ENCODE measurements around the gene EPHB2.

EPHB2 gene

DNA sequence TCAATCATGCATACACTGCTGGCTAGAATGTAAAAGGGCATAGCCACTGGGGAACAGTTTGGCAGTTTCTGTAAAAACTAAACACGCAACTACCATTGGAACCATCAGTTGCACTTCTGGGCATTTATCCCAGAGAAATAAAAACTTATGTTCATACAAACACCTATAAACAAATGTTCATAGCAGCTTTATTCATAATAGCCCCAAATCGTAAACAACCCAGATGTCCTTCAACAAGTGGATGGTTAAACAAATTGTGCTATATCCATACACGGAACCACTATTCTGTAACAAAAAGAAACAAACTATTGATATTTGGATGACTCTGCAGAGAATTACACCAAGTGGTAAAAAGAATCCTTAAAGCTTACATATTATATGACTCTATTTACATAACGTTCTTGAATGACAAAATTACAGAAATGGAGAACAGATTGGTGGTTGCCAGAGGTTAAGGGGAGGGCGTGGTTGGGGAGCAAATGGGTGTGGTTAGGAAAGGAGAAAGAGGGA lies 239.2 kb downstream of the EPHB2 start:
- DNase-seq (ENCODE audit: low read depth in 2 of 2), result no peak

DNA sequence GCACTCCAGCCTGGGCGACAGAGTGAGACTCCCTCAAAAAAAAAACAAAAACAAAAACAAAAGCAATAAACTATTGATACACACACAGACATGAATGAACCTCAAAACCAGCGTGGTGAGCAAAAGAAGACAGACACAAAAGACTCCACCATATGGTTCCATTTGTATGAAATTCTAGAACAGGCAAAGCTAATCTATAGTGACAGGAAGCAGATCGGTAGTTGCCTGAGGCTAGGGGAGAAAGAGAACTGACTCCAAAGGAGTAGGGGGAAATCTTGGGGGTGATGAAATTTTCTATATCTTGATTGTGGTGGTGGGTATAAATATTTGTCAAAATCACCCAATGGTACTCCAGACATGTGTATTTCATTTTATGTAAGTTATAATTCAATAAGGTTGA lies 241.2 kb downstream of the EPHB2 start:
- DNase-seq (ENCODE audit: low read depth in 2 of 2), result no peak

DNA sequence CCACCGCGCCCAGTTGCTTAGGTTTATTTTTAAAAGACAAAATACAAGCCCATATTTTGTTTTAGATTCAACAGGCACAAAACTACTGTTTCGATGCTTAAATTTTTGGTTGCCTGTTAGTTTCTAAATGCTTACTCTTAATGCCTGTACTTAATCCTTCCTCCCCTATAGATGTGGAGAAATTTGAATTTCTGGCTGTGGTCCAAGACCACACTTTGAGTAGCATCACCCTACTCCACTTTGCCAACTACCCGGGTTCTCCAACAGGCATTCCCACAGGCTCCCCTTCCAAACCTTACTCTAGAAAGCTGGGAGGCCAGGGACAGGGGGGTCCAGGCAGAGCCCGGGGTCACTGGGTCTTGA lies 242.0 kb downstream of the EPHB2 start:
- DNase-seq (ENCODE audit: low read depth in 2 of 2), result no peak

DNA sequence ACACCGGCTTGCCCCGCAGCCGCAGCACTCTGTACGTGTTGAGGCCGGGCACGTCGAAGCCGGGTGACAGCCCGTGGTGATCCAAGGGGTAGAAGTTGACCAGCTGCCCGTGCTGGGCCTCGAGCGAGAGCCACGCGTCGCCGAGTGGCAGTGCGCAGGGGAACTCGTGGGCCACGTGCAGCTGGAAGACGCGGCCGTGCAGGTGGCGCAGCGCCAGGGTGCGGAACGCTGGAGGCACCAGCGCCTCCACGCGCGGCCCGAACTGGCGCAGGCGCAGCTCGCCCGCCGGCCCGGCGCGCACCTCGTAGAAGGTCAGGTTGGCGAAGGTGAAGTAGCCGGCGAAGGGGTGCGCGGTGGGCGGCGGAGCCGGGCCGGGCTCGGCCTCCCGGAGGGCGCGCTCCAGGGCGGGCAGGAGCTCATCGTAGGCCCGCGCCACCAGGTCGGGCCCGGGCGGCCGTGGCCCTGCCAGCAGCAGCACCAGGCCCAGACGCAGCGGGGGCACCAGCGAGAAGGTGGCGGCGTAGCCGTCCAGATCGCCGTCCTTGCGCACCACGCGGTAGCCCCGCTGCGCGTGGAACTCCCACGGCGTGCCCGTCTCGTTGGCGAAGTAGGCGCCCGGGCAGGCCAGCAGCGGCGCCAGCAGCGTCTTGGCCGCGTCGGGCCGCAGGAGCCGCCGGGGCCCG lies 242.6 kb downstream of the EPHB2 start:
- no peak for DNase-seq (ENCODE audit: low read depth in 2 of 2)

DNA sequence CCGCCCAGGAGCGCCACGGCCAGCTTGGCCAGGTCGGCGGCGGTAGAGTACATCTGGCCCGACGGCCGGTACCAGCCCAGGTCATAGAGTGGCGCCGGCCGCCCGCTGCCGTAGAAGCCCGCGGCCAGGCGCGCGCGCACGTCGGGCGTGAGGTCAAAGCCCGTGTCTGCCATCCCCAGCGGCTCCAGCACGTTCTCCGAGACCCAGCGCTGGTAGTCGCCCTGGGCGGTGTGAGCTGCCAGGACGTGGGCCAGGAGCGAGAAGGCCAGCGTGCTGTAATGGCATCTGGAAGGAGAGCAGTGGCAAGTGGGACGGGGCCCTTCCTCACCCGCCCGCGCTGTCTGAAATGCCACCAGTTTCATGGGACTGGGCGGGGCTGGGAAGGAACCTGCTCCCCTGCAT lies 243.1 kb downstream of the EPHB2 start:
- DNase-seq (ENCODE audit: low read depth in 2 of 2), result no peak

DNA sequence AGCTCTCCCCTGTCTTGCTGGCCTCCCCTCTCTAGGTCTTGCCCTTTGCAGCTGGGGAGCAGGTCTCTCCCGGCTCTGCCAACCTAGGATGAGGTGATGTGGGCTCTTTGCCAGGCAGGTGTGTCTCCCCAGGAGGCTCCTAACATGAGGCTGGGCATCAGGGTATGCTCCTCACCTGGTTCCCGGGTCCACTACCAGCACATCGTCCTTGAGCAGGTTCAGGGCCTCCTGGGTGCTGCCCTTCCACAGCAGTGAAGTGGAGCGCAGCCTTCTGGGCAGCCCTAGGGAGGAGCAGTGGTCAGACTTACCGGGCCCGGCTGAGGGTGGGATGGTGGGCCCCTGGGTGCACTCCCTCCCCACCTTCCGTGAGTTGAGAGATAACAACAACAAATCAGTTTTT lies 244.5 kb downstream of the EPHB2 start:
- no peak for DNase-seq (ENCODE audit: low read depth in 2 of 2)

DNA sequence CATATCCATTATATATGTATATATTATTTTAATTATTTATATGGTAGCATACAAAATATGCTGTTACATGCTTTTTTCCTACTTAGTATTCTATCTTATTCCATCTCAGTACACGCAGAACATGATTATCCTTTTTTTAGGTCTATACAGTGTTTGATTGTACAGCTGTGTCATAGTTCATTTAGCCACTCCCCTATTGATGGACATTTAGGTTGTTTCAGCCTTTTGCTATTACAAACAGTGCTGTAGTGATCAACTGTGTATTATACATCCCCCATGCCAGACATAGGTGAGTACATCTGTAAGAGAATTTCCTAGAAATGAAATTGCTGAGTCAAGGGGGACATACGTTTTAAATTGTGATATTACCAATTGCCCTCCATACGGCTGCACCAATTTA lies 246.4 kb downstream of the EPHB2 start:
- DNase-seq (ENCODE audit: low read depth in 2 of 2), result no peak

DNA sequence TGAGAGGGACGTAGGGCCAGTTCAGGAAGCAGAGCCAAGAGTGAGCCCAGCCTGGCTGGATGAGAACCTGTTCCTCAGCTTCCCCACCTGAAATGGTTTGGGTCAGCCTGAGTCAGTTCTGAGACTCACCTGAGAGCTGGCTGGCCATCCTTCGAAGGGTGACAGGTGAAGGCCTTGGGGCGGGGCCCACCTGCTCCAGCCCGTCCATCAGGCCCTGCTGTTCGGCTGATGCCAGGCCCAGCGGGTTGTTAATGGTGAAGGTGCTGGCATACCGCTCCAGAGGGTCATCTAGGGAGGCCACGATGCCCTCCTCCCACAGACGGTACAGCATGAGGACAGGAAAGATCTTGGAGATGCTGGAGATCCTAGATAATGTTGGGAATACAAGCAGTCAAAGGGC lies 247.9 kb downstream of the EPHB2 start:
- no peak for DNase-seq (ENCODE audit: low read depth in 2 of 2)

DNA sequence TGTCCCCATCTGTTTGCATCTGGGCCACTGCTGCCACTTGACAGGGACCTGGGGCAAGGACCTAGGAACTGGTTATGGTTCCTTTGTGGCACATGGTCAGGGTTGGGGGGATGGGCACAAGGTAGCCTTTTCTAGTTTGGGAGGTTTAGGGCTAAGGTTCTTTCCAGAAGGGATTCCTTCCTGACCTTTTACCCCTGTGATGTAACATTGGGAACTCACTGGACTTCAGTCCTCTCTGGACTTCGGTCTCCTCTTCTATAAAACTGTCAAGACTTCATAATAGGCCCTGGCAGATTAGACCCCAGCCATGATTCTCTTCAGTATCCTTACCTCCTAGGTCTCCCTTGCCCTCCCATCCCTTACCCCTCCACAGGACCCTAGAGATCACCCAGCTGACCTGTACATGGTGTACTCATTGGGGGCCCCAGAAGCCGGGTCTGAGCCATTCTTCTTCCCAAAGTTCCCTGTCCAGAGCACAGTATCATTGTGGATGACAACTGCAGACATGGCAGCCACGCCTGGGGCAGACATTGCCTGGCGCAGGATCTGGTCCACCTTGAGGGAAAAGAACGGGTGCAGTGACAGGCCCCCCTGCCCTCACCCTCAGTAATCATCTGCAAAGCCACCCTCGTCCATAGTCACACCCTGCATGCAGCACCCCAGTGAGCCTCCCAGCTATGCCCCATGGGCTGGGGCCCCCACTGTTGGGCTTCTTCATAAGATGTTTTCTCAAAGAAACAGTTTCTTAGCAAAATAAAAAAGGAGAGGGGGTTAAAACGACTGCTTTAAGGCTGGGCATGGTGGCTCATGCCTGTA lies 249.1 kb downstream of the EPHB2 start:
- no peak for DNase-seq (ENCODE audit: low read depth in 2 of 2)

DNA sequence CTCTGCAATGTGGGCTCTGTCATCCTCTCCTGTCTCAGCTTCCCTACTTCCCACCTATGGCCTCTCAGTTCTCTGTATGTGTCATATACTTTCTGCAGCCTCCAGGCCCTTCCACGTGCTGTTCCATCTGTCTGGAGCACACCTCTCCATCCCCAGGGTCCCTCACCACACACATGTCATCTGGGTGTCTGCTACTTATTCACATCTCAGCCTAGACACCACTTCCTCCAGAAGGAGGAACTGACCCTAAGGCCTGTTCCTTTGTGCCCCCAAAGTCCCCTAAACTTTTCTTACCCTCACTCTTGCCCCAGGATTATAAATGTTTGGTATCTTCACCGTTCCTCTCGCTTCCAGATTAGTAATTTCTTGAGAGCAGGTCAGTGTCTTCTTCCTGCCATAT lies 251.9 kb downstream of the EPHB2 start:
- no peak for DNase-seq (ENCODE audit: low read depth in 2 of 2)

DNA sequence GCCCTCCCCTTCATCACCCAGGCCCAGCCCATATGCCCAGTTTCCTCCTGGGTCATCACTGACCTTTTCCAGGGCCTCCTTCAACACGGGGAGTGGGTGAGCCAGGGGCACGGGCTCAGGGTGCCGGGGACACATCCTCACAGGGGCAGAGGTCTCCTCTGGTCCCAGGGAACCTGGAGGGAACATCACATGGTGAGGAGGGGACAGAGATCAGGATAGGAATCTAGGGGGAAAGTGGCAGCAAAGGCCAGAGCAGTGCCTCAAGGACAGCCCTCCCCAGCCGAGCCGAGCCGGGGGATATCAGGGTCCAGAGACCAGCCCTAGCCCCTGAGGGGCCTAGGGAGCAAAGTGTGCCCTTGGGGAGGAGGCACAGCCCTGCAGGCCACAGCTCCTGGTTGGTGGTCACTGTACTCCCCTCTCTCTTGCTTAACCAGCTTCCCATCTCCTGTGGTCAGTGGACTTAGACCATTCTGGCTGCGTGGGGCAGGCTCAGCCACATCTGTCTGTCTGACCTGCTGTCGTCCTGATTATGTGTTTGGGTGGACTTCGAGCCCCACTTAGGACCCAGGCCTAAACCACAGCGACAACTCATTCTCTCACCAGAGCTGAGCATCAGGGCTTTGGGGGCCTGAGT lies 252.5 kb downstream of the EPHB2 start:
- DNase-seq (ENCODE audit: low read depth in 2 of 2), result no peak

DNA sequence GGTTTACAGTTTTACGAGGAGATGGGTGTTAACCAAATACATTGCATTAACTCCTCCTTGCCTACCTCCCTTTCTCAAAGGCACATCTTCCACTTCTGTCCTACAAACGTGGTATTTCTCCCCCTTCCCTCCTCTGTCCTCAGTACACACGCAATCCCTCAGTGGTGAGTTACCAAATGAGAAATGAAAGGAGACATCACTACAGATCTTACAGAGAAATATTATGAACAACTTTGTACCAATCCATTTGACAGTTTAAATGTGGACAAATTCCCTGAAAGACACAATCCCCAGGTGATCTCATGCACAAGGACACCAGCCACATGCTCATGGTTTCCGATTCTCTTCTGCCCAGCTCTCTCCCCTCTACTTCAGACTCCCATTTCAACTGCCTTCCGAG lies 255.7 kb downstream of the EPHB2 start:
- DNase-seq (ENCODE audit: low read depth in 2 of 2), result no peak

DNA sequence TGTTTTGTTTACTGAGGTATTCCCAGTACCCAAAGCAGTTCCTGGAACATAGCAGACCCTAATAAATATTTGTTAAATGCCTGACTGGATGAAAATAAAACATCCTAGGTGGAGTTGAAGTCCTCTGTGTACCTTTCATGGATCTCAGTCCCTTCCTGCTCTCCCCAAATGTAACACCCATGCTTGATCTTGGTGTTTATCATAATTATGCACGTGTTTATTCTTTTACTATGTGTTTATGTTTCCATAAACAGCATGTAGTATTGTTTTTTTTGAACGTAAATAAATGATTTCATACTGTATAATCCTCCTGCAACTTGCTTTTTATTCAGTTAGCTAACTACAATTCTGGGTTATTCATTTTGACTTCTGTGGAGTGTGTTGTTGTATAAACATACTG lies 257.2 kb downstream of the EPHB2 start:
- no peak for DNase-seq (ENCODE audit: low read depth in 2 of 2)

DNA sequence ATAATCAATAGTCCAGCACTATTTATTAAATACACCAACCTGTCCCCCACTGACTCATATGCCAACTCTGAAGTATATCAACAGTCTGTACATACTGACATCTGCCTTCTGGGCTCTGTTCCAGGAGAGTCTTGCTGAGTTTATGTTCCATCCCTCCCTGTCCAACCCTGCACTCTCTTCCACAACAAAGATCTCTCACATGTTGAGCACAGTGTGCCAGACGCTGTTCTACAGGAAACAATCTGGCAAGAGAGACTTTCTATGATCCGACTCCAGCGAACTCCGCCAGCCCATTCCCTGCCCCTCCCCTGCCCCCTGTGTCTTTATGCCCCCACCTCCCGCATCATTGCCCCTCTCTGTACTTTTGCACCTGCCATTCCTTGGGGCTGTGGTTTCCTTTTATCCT lies 258.7 kb downstream of the EPHB2 start:
- DNase-seq (ENCODE audit: low read depth in 2 of 2), result no peak

DNA sequence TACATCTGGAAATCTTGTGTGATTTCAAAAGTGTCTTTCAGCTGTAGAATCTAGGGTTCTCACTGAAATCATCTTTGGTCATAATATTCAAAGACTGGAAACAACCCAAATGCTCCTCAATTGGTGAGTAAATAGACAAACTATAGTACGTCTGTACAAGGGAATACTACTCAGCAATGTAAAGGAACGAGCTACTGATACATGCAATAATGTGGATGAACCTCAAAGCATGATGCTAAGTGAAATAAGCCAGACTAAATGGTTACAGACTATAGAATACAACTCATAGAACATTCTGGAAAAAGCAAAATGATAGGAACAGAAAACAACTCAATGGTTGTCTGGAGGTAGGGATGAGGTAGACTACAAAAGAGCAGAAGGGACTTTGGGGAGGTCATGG lies 259.5 kb downstream of the EPHB2 start:
- DNase-seq (ENCODE audit: low read depth in 2 of 2), result no peak
